HK-2 (cell line): Measurements from ENCODE around the gene AGR2.
"Not testable (repeated sequence)": the region's sequence is repeated elsewhere in the genome, so short reads cannot be mapped to it uniquely, and the experiment has no call there.

Experiments used
- DNase-seq: peaks from one replicate; pipeline ENCODE4 v3.0.0-alpha.2; 2018; ENCODE audit not compliant: unreplicated experiment

Gene AGR2

GRCh38 chr7:16773884-16774283, 30.9 kb downstream of the AGR2 start:
- DNase-seq: no peak

GRCh38 chr7:16773326-16773725, 31.5 kb downstream of the AGR2 start:
- DNase-seq: no peak

GRCh38 chr7:16770657-16771329, 34.0 kb downstream of the AGR2 start:
- no peak for DNase-seq

- DNase-seq: not testable (repeated sequence)
These were observed 34.8 kb downstream of the AGR2 start for GRCh38 chr7:16769994-16770393.

- DNase-seq: no peak
These were observed 39.4 kb downstream of the AGR2 start for GRCh38 chr7:16765436-16765859.

- no peak for DNase-seq
These were observed 39.9 kb downstream of the AGR2 start for GRCh38 chr7:16764942-16765341.

GRCh38 chr7:16762177-16762576, 42.6 kb downstream of the AGR2 start:
- DNase-seq: no peak

- DNase-seq: no peak
These were observed 45.0 kb downstream of the AGR2 start for GRCh38 chr7:16759840-16760239.

GRCh38 chr7:16758631-16759611, 45.9 kb downstream of the AGR2 start:
- no peak for DNase-seq

GRCh38 chr7:16758036-16758435, 46.8 kb downstream of the AGR2 start:
- DNase-seq: no peak

GRCh38 chr7:16755397-16755796, 49.4 kb downstream of the AGR2 start:
- DNase-seq: no peak

- peak; percentile 10 for DNase-seq
These were observed 49.9 kb downstream of the AGR2 start for GRCh38 chr7:16754856-16755317.

- peak; percentile 44 for DNase-seq
These were observed 50.6 kb downstream of the AGR2 start for GRCh38 chr7:16753932-16754855.

GRCh38 chr7:16753102-16753931, 51.5 kb downstream of the AGR2 start, which contains the start of gene TSPAN13:
TSS of gene TSPAN13 (plus strand) at chr7:16753755. CDS start at chr7:16753968, 213 bp downstream.
- DNase-seq: peak; percentile 94

GRCh38 chr7:16747102-16747501, 57.7 kb downstream of the AGR2 start:
- DNase-seq: no peak

GRCh38 chr7:16745645-16746044, 59.2 kb downstream of the AGR2 start:
- no peak for DNase-seq

- DNase-seq: no peak
These were observed 60.1 kb downstream of the AGR2 start for GRCh38 chr7:16744518-16745250.

- DNase-seq: no peak
These were observed 61.6 kb downstream of the AGR2 start for GRCh38 chr7:16743236-16743635.

- DNase-seq: no peak
These were observed 62.3 kb downstream of the AGR2 start for GRCh38 chr7:16742547-16742946.
